ENCODE measurements around the gene MIF. TPM values are rescaled to one million over a fixed set of nuclear protein-coding genes. Genes with fewer than 3 reads are reported as not detected.
"Not testable (repeated sequence)": the region's sequence is repeated elsewhere in the genome, so short reads cannot be mapped to it uniquely, and the experiment has no call there.

Gene MIF
- total RNA-seq, 6 experiments from 2014 or later = 79.4 to 561 (median 307) TPM

GRCh38 chr22:23913661-23914353, 19.6 kb downstream of the MIF start:
- ATAC-seq = peak; percentile 98 to 99 (median 99)

GRCh38 chr22:23915290-23915689, 21.1 kb downstream of the MIF start:
- WGBS (ENCODE audit: insufficient coverage, low coverage, low lambda C conversion rate, missing lambda C conversion rate) = 76% methylated on average over 3 of the region's 3 CpGs
- DNase-seq (peak in 1 of 3 donors; percentile 23), ATAC-seq (no peak)
- no peak for TF ChIP-seq POLR2A (IDR thresholded peaks at IDR 0.05)
- TF ChIP-seq, protein P1, sequence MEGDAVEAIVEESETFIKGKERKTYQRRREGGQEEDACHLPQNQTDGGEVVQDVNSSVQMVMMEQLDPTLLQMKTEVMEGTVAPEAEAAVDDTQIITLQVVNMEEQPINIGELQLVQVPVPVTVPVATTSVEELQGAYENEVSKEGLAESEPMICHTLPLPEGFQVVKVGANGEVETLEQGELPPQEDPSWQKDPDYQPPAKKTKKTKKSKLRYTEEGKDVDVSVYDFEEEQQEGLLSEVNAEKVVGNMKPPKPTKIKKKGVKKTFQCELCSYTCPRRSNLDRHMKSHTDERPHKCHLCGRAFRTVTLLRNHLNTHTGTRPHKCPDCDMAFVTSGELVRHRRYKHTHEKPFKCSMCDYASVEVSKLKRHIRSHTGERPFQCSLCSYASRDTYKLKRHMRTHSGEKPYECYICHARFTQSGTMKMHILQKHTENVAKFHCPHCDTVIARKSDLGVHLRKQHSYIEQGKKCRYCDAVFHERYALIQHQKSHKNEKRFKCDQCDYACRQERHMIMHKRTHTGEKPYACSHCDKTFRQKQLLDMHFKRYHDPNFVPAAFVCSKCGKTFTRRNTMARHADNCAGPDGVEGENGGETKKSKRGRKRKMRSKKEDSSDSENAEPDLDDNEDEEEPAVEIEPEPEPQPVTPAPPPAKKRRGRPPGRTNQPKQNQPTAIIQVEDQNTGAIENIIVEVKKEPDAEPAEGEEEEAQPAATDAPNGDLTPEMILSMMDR (IDR thresholded peaks at IDR 0.05) = no peak
- peaks cover 0 to 4% (median under 1%) of the 10 kb centered on the region in 4 donors for H3K36me3 ChIP-seq
- no peak overlapping the region for H3K27ac ChIP-seq
- no peaks in the 10 kb centered on the region for H3K9me3 ChIP-seq
- no peak overlapping the region for H3K4me3 ChIP-seq
- H3K27me3 ChIP-seq = no peaks in the 10 kb centered on the region
- H3K4me1 ChIP-seq = peaks cover 0 to 11% (median 0%) of the 10 kb centered on the region in 4 donors
- intact Hi-C loops (cut with DNase I) = loop anchor here in 1 of 2 donors (10.0 kb wide), 1 partner anchor 60 kb away; the partner anchor contains the start of gene DDT

More at GRCh38 chr22:23913661-23914353, 19.6 kb downstream of the MIF start:
- Histone ChIP-seq H3K27ac (peak overlapping the region; percentile 60 to 84 (median 78)), H3K27me3 (no peaks in the 10 kb centered on the region), H3K36me3 (peaks cover 0 to 2% (median 0%) of the 10 kb centered on the region in 4 donors), H3K4me3 (peak overlapping the region; percentile 46 to 63 (median 54)), H3K4me1 (peaks cover 0 to 13% (median 2%) of the 10 kb centered on the region in 4 donors), H3K9me3 (no peaks in the 10 kb centered on the region)
- peak; percentile 88 for TF ChIP-seq POLR2A (IDR thresholded peaks at IDR 0.05)
- TF ChIP-seq, protein P1 (IDR thresholded peaks at IDR 0.05) = no peak
- WGBS (ENCODE audit: insufficient coverage, low coverage, low lambda C conversion rate, missing lambda C conversion rate) = under 1% methylated on average over 38 of the region's 44 CpGs
- peak; percentile 99 to 100 (median 100) for DNase-seq
- intact Hi-C loops (cut with DNase I) = loop anchor here in 1 of 2 donors (10.0 kb wide), 1 partner anchor 61 kb away; the partner anchor contains the start of gene DDT

GRCh38 chr22:23920267-23920611, 26.1 kb downstream of the MIF start:
- H3K9me3 ChIP-seq; intact Hi-C loops (cut with DNase I); H3K27me3 ChIP-seq; H3K4me1 ChIP-seq; H3K4me3 ChIP-seq: not testable (repeated sequence)
- H3K36me3 ChIP-seq = peaks cover 0 to 15% (median 6%) of the 10 kb centered on the region in 4 donors
- DNase-seq (peak in 1 of 3 donors; percentile 55), ATAC-seq (peak; percentile 75 to 95 (median 90))
- peak overlapping the region in 2 of 3 donors; percentile 74 to 83 for H3K27ac ChIP-seq
- WGBS (ENCODE audit: insufficient coverage, low coverage, low lambda C conversion rate, missing lambda C conversion rate) = 14% methylated on average over 1 of the region's 1 CpG

GRCh38 chr22:23921586-23922201, 27.5 kb downstream of the MIF start:
- 48% methylated on average over 10 of the region's 13 CpGs for WGBS (ENCODE audit: insufficient coverage, low coverage, low lambda C conversion rate, missing lambda C conversion rate)
- peak overlapping the region in 2 of 3 donors; percentile 6 to 74 for H3K27ac ChIP-seq
- intact Hi-C loops (cut with DNase I); H3K4me1 ChIP-seq; H3K4me3 ChIP-seq; H3K9me3 ChIP-seq; H3K27me3 ChIP-seq; DNase-seq: not testable (repeated sequence)
- peak in 3 of 4 donors; percentile 9 to 59 (median 58) for ATAC-seq
- H3K36me3 ChIP-seq = peaks cover 0 to 25% (median 12%) of the 10 kb centered on the region in 4 donors

- H3K27ac ChIP-seq = no peak overlapping the region
- ATAC-seq = no peak
- no peaks in the 10 kb centered on the region for H3K9me3 ChIP-seq
- no peak for DNase-seq
- no peaks in the 10 kb centered on the region for H3K27me3 ChIP-seq
- intact Hi-C loops (cut with DNase I) = no loop called here
- H3K4me1 ChIP-seq = peaks cover 0 to 3% (median 0%) of the 10 kb centered on the region in 4 donors
- 51% methylated on average over 2 of the region's 2 CpGs for WGBS (ENCODE audit: insufficient coverage, low coverage, low lambda C conversion rate, missing lambda C conversion rate)
- peaks cover 0 to 25% (median 12%) of the 10 kb centered on the region in 4 donors for H3K36me3 ChIP-seq
- no peak overlapping the region for H3K4me3 ChIP-seq
- TF ChIP-seq, protein P1 (IDR thresholded peaks at IDR 0.05) = no peak
- no peak for TF ChIP-seq POLR2A (IDR thresholded peaks at IDR 0.05)
Observed at GRCh38 chr22:23922921-23923320, 28.7 kb downstream of the MIF start.

All from right lobe of liver (tissue), 6 donors.